Astrocyte of the spinal cord (primary cell): ENCODE measurements around the gene SIM1.

Experiments used
- DNase-seq: peaks from one replicate; pipeline ENCODE4 v3.0.0; 2011; ENCODE audit warnings: low read depth, low spot score
- H3K4me3 ChIP-seq: 2 replicates; pipeline ENCODE4 v1.5.1; 2011; ENCODE audit warnings: low read depth, mild to moderate bottlenecking, low read length, moderate library complexity
- CTCF ChIP-seq: IDR thresholded peaks from 2 replicates; pipeline ENCODE4 v1.5.1; 2012; ENCODE audit warnings: low read depth, mild to moderate bottlenecking, low read length, inconsistent platforms
- in situ Hi-C: cut with HindIII; loops from 2 replicates; pipeline ENCODE4 v1.10.0; 2017; ENCODE audit warnings: low sequenced_read_pairs

Gene SIM1

GRCh38 chr6:100440935-100441334, 23.8 kb downstream of the SIM1 start:
- no peak for TF ChIP-seq CTCF
- in situ Hi-C loops = no loop called here
- no peak for DNase-seq
- no peak overlapping the region for H3K4me3 ChIP-seq

GRCh38 chr6:100435299-100435698, 29.4 kb downstream of the SIM1 start:
- TF ChIP-seq CTCF = no peak
- in situ Hi-C loops = no loop called here
- H3K4me3 ChIP-seq = no peak overlapping the region
- peak; percentile 27 for DNase-seq

GRCh38 chr6:100433726-100434435, 30.8 kb downstream of the SIM1 start:
- in situ Hi-C loops = no loop called here
- no peak overlapping the region for H3K4me3 ChIP-seq

GRCh38 chr6:100432136-100432535, 32.6 kb downstream of the SIM1 start:
- no peak for TF ChIP-seq CTCF
- H3K4me3 ChIP-seq = no peak overlapping the region
- DNase-seq = no peak
- in situ Hi-C loops = no loop called here

More at GRCh38 chr6:100433726-100434435, 30.8 kb downstream of the SIM1 start:
- TF ChIP-seq CTCF = no peak
- DNase-seq = no peak

- DNase-seq = no peak
- TF ChIP-seq CTCF = no peak
- in situ Hi-C loops = no loop called here
Observed at GRCh38 chr6:100430962-100431361, 33.8 kb downstream of the SIM1 start.

GRCh38 chr6:100427452-100427851, 37.3 kb downstream of the SIM1 start:
- no peak overlapping the region for H3K4me3 ChIP-seq
- no peak for TF ChIP-seq CTCF
- no peak for DNase-seq
- in situ Hi-C loops = no loop called here

More at GRCh38 chr6:100430962-100431361, 33.8 kb downstream of the SIM1 start:
- no peak overlapping the region for H3K4me3 ChIP-seq
